HT-29 (cell line): ENCODE data around the gene RHEBL1. TPM values are rescaled to one million over a fixed set of nuclear protein-coding genes. Genes with fewer than 3 reads are reported as not detected.

Experiments
- DNase-seq: peaks from one replicate; pipeline ENCODE4 v3.0.0-alpha.2; 2015; ENCODE audit warnings: low spot score
- total RNA-seq: library from RNA; depleted of rRNA; stranded (reverse); fragments of >200 nt; shearing (Covaris generic); gene quantifications from 2 replicates; pipeline ENCODE4 v1.2.3, GENCODE V29; 2014; rRNA removed

Gene RHEBL1
- total RNA-seq, 1 experiment from 2014 or later = 1.7 TPM

GRCh38 chr12:49020441-49020840 lies 49.3 kb downstream of the RHEBL1 start:
- no peak for DNase-seq

- DNase-seq = peak; percentile 36
Measured at GRCh38 chr12:49019443-49020324, 50.1 kb downstream of the RHEBL1 start.

- no peak for DNase-seq
Measured at GRCh38 chr12:49019120-49019430, 50.7 kb downstream of the RHEBL1 start.

- DNase-seq = peak; percentile 96
Measured at GRCh38 chr12:49018261-49019119, 51.3 kb downstream of the RHEBL1 start, which contains the start of gene PRKAG1. Gene PRKAG1 (minus strand): TSS chr12:49018776. CDS start chr12:49018740, 36 bp downstream.

GRCh38 chr12:49017891-49018260 lies 51.9 kb downstream of the RHEBL1 start:
- no peak for DNase-seq

- no peak for DNase-seq
Measured at GRCh38 chr12:49015196-49015595, 54.6 kb downstream of the RHEBL1 start.

Other genes starting within 250 kb of the RHEBL1 start
- gene DDX23, start 217.8 kb downstream of the RHEBL1 start, total RNA-seq = 103 and 104 TPM in 2 replicates
- 8.7 and 9.8 TPM in 2 replicates for gene RND1, start 204.1 kb downstream of the RHEBL1 start, total RNA-seq
- 16.5 and 19.1 TPM in 2 replicates for gene FKBP11, start 144.5 kb downstream of the RHEBL1 start, total RNA-seq
- gene ARF3, start 112.5 kb downstream of the RHEBL1 start, total RNA-seq = 76.3 and 76.9 TPM in 2 replicates
- gene WNT10B, start 98.2 kb downstream of the RHEBL1 start, total RNA-seq = 0.16 and 0.71 TPM in 2 replicates
- gene WNT1, start 91.7 kb downstream of the RHEBL1 start, total RNA-seq = not detected in 2 replicates
- gene DDN, start 70.6 kb downstream of the RHEBL1 start, total RNA-seq = 0.66 and 0.83 TPM in 2 replicates
- gene PRKAG1, start 51.2 kb downstream of the RHEBL1 start, total RNA-seq = 38.4 and 50.4 TPM in 2 replicates
- 28.3 and 32.4 TPM in 2 replicates for gene KMT2D, start 9.2 kb downstream of the RHEBL1 start, total RNA-seq
- 0.28 TPM in 1 of 2 replicates, not detected in the other for gene DHH, start 24.8 kb upstream of the RHEBL1 start, total RNA-seq
- 16.1 and 24.6 TPM in 2 replicates for gene LMBR1L, start 40.9 kb upstream of the RHEBL1 start, total RNA-seq
- gene TUBA1B, start 61.4 kb upstream of the RHEBL1 start, total RNA-seq = 2,713 and 2,908 TPM in 2 replicates
- 6.1 and 7.3 TPM in 2 replicates for gene TUBA1A, start 119.1 kb upstream of the RHEBL1 start, total RNA-seq
- 978 and 1,044 TPM in 2 replicates for gene TUBA1C, start 195.1 kb upstream of the RHEBL1 start, total RNA-seq
- not detected in 2 replicates for gene PRPH, start 225.2 kb upstream of the RHEBL1 start, total RNA-seq